GM13977 (cell line): Measurements from ENCODE around the gene ARL6IP4.

ENCODE experiments used
- DNase-seq: peaks from one replicate; pipeline ENCODE4 v3.0.0; 2012; ENCODE audit warnings: low spot score
- CTCF ChIP-seq: IDR thresholded peaks from 2 replicates; pipeline ENCODE4 v1.5.1; 2012; ENCODE audit warnings: mild to moderate bottlenecking, control low read depth; ENCODE audit not compliant: insufficient read depth; ENCODE audit errors: extremely low read depth, missing control alignments
- in situ Hi-C: fragments of 300-500 bp; cut with MboI; formaldehyde crosslinking; loops from one replicate; pipeline ENCODE4 v1.12.0; 2022; ENCODE audit warnings: low sequenced_read_pairs, low pct_unique_long_range_greater_than_20kb, mixed read lengths, inconsistent platforms; ENCODE audit not compliant: unreplicated experiment

Gene ARL6IP4

GRCh38 chr12:122992386-122992785, 11.9 kb downstream of the ARL6IP4 start:
- no peak for TF ChIP-seq CTCF
- in situ Hi-C loops: no loop called here
- DNase-seq: no peak

GRCh38 chr12:122994140-122994675, 13.7 kb downstream of the ARL6IP4 start:
- in situ Hi-C loops: no loop called here
- no peak for TF ChIP-seq CTCF
- DNase-seq: no peak

GRCh38 chr12:122994781-122995502, 14.5 kb downstream of the ARL6IP4 start:
- no peak for DNase-seq
- no peak for TF ChIP-seq CTCF
- in situ Hi-C loops: no loop called here

DNA sequence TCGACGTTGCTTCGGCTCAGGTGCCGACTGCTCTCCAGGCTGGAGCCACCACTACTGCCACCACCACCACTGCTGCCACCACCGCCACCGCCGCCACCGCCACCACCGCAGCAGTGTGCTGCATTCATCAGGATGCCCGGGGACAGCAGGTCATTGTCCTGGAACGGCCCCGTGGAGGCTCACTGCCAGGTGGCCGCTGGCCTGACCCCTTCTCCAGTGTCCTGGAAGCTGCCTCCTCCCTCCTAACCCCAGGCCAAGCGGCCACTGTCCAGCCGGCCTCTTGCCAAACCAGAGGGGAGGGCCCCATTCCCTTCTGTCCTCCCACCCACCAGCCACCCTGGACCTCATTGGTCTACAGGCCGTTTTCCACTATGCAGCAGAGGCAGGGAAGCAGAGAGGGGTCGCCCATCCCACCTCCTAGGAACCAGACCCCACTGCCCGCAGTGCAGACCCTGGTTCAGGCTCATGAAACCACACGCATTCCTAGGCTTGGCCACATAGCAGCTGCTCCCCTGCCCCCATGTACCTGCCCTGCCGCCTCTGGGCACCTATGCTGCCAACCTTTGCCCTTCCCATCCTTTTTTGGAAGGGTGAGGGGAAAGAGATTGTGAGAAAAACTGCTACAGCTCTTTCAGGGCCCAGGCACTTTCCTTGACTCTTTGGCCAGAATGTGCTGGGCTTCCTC, 15.2 kb downstream of the ARL6IP4 start:
- TF ChIP-seq CTCF: no peak
- DNase-seq: no peak
- in situ Hi-C loops: no loop called here

DNA sequence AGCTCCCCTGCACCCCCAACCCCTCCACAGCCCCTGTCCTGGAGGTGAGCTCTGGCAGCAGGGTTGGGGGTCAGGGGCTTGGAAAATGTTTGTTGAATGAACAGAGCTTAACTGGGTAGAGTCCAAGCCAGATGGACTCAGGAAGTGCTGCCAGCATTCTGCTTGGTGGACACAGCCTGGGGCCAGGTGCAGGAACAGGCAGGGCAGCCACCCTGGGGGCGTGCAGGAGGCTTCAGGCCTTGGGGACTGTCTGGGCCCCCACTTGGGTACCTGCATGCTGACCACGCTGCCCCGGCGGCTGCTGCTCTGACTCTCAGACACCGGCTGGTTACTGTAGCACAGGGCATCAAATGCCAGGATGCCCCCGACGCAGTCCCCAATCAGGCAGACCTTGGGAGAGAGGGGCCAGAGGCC, 15.7 kb downstream of the ARL6IP4 start:
- no peak for DNase-seq
- in situ Hi-C loops: no loop called here
- no peak for TF ChIP-seq CTCF

DNA sequence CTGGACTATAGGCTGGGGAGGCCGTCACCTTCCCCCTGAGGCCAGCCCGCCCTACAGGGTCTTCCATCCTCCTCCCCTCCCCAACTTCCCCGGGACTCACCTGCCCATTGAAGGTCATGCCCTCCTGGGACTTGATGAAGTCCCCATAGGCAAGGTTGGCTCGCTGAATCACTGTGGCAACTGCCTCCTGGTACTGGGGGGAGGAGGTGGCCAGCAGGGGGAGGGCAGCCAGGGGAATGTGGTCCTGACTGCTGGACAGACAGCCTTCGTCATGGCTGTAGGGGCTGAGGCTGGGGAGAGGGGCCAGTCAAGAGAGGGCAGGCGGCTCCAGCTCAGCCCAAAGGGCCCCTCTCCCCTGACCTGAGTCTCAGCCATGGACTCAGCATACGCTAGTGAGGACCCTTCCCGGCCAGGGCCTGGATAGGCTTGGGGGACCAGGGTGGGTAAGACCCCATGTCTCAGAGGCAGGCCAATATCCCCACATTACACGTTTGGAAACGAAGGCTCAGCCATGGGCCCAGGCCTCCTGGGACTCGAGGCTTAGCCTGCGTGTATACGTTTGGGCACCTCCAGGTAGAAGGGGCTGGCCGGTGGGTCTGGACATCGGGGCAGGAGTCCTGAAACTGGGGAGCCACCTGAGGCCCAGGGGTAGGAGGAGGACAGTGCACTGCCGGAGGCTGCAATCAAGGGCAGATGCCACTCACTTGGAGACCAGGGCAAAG, 16.3 kb downstream of the ARL6IP4 start:
- TF ChIP-seq CTCF: no peak
- in situ Hi-C loops: no loop called here
- no peak for DNase-seq
